ENCODE measurements around the gene PPM1L. TPM values are rescaled to one million over a fixed set of nuclear protein-coding genes. Genes with fewer than 3 reads are reported as not detected.

Gene PPM1L
- total RNA-seq = 2.6 and 9.1 TPM in 2 replicates

GRCh38 chr3:160755776-160756304, at the start of gene PPM1L:
Gene PPM1L (plus strand): TSS chr3:160756231.

GRCh38 chr3:161104561-161105551, 348.8 kb downstream of the PPM1L start, which contains the start of gene B3GALNT1:
Gene B3GALNT1 (minus strand): TSS chr3:161105349. CDS start chr3:161086754, 18,595 bp downstream.

Other genes with a start within 250 kb of the PPM1L start
- 20.8 and 24.5 TPM in 2 replicates for gene KPNA4, start 190.7 kb upstream of the PPM1L start, total RNA-seq
- 0.42 and 1.1 TPM in 2 replicates for gene ARL14, start 79.1 kb upstream of the PPM1L start, total RNA-seq

Measured in airway epithelial cell (primary cell).